NT2/D1 (cell line): ENCODE data around the gene GLT8D2.
"Not testable (repeated sequence)": the region's sequence is repeated elsewhere in the genome, so short reads cannot be mapped to it uniquely, and the experiment has no call there.

ENCODE experiments used
- SUZ12 ChIP-seq: IDR thresholded peaks from 2 replicates; pipeline ENCODE4 v1.6.1; 2011; ENCODE audit not compliant: insufficient read length, insufficient read depth; ENCODE audit errors: extremely low read depth
- YY1 ChIP-seq: IDR thresholded peaks from 2 replicates; pipeline ENCODE4 v1.6.1; 2011; ENCODE audit not compliant: insufficient read length, insufficient read depth

GRCh38 chr12:104036143-104036542 is 13.8 kb downstream of the GLT8D2 start:
- not testable (repeated sequence) for TF ChIP-seq SUZ12, YY1
